Measurements from ENCODE around the gene NLRC5. TPM values are rescaled to one million over a fixed set of nuclear protein-coding genes. Genes with fewer than 3 reads are reported as not detected.
"Not testable (repeated sequence)": the region's sequence is repeated elsewhere in the genome, so short reads cannot be mapped to it uniquely, and the experiment has no call there.

Gene NLRC5
- total RNA-seq, 1 experiment from 2014 or later: 1.6 TPM

GRCh38 chr16:56986361-56986760, 3.0 kb upstream of the NLRC5 start:
- Histone ChIP-seq H3K9me3 (no peaks in the 10 kb centered on the region), H3K4me1 (peaks cover 17% of the 10 kb centered on the region), H3K4me3 (ENCODE audit: low read depth, low read length) (no peak overlapping the region), H3K36me3 (ENCODE audit: control insufficient read depth, insufficient read depth, low read length) (0 out of 2 replicates have a peak, but pooled peaks cover 2% of the 10 kb centered on the region), H3K27me3 (replicated peaks; ENCODE audit: control insufficient read depth, insufficient read depth, low read length) (peaks cover 3% of the 10 kb centered on the region; the same call in 1 of the 2 replicates)
- Mint-ChIP-seq H3K4me1 (ENCODE audit: low read depth, unreplicated experiment) (peaks cover 8% of the 10 kb centered on the region), H3K4me3 (ENCODE audit: unreplicated experiment) (no peak overlapping the region), H3K27ac (ENCODE audit: unreplicated experiment) (no peak overlapping the region), H3K36me3 (ENCODE audit: insufficient read depth, unreplicated experiment) (no peaks in the 10 kb centered on the region), H3K27me3 (ENCODE audit: insufficient read depth, unreplicated experiment) (peaks cover 3% of the 10 kb centered on the region), H3K9me3 (ENCODE audit: unreplicated experiment) (no peaks in the 10 kb centered on the region)
- no peak for TF ChIP-seq CTCF (IDR thresholded peaks at IDR 0.05; ENCODE audit: insufficient read depth in 1 of 2, low read depth in 1 of 2, low read length in 1 of 2, severe bottlenecking in 1 of 2, unreplicated experiment in 1 of 2)
- ChIA-PET POLR2A (no interaction called here), CTCF (no interaction called here)
- BruUV-seq (replicated peaks): no TSS peak
- DNase-seq: no peak
- intact Hi-C loops (cut with micrococcal nuclease; ENCODE audit: unreplicated experiment): no loop called here

- H3K27me3 Mint-ChIP-seq (ENCODE audit: insufficient read depth, unreplicated experiment); H3K27me3 ChIP-seq (replicated peaks; ENCODE audit: control insufficient read depth, insufficient read depth, low read length); H3K4me3 ChIP-seq (ENCODE audit: low read depth, low read length); CTCF ChIA-PET; H3K27ac Mint-ChIP-seq (ENCODE audit: unreplicated experiment); BruUV-seq (replicated peaks); H3K36me3 Mint-ChIP-seq (ENCODE audit: insufficient read depth, unreplicated experiment); H3K36me3 ChIP-seq (ENCODE audit: control insufficient read depth, insufficient read depth, low read length); DNase-seq; POLR2A ChIA-PET; H3K4me3 Mint-ChIP-seq (ENCODE audit: unreplicated experiment); intact Hi-C loops (cut with micrococcal nuclease; ENCODE audit: unreplicated experiment); H3K9me3 ChIP-seq; H3K9me3 Mint-ChIP-seq (ENCODE audit: unreplicated experiment): not testable (repeated sequence)
- H3K4me1 Mint-ChIP-seq (ENCODE audit: low read depth, unreplicated experiment): peaks cover 12% of the 10 kb centered on the region
- peaks cover 17% of the 10 kb centered on the region for H3K4me1 ChIP-seq
These were observed 2.4 kb upstream of the NLRC5 start for GRCh38 chr16:56986908-56987307.

- H3K4me1 ChIP-seq: peaks cover 16% of the 10 kb centered on the region
- POLR2A ChIA-PET: no interaction called here
- H3K4me3 ChIP-seq (ENCODE audit: low read depth, low read length): no peak overlapping the region
- Mint-ChIP-seq H3K9me3 (ENCODE audit: unreplicated experiment) (no peaks in the 10 kb centered on the region), H3K36me3 (ENCODE audit: insufficient read depth, unreplicated experiment) (no peaks in the 10 kb centered on the region), H3K27me3 (ENCODE audit: insufficient read depth, unreplicated experiment) (peaks cover 3% of the 10 kb centered on the region), H3K27ac (ENCODE audit: unreplicated experiment) (no peak overlapping the region), H3K4me1 (ENCODE audit: low read depth, unreplicated experiment) (peaks cover 15% of the 10 kb centered on the region), H3K4me3 (ENCODE audit: unreplicated experiment) (no peak overlapping the region)
- BruUV-seq (replicated peaks): no TSS peak
- peak in 1 of 2 experiments; percentile 2 for DNase-seq
- TF ChIP-seq CTCF (IDR thresholded peaks at IDR 0.05; ENCODE audit: insufficient read depth in 1 of 2, low read depth in 1 of 2, low read length in 1 of 2, severe bottlenecking in 1 of 2, unreplicated experiment in 1 of 2): no peak
- CTCF ChIA-PET: no interaction called here
- intact Hi-C loops (cut with micrococcal nuclease; ENCODE audit: unreplicated experiment): no loop called here
- peaks cover 3% of the 10 kb centered on the region; the same call in 1 of the 2 replicates for H3K27me3 ChIP-seq (replicated peaks; ENCODE audit: control insufficient read depth, insufficient read depth, low read length)
- H3K9me3 ChIP-seq: no peaks in the 10 kb centered on the region
- H3K36me3 ChIP-seq (ENCODE audit: control insufficient read depth, insufficient read depth, low read length): 0 out of 2 replicates have a peak, but pooled peaks cover 2% of the 10 kb centered on the region
These were observed 1.7 kb upstream of the NLRC5 start for GRCh38 chr16:56987692-56988091.
